HEK293T (cell line): ENCODE measurements around the gene PAFAH2.

Source experiments
- CTCF ChIA-PET: fragments of 350-600 bp; formaldehyde crosslinking; extraction: SDS; loops from one replicate; lab custom pipeline; 2021; ENCODE audit warnings: antibody characterized with exemption, inconsistent platforms; lab: Yijun Ruan, JAX
- POLR2A ChIA-PET: fragments of 350-600 bp; formaldehyde crosslinking; extraction: SDS; loops from one replicate; lab custom pipeline; 2020; ENCODE audit warnings: antibody characterized with exemption, inconsistent platforms; lab: Yijun Ruan, JAX
- DNase-seq: peaks from one replicate; pipeline ENCODE4 v3.0.0; 2012; ENCODE audit warnings: mixed read lengths; ENCODE audit errors: extremely low spot score
- ARNT ChIP-seq: fragments of 450-650 bp; IDR thresholded peaks from 2 replicates; pipeline ENCODE4 v1.6.1; 2017; ENCODE audit warnings: mild to moderate bottlenecking
- BHLHE40 ChIP-seq: fragments of 450-650 bp; IDR thresholded peaks from 2 replicates; pipeline ENCODE4 v1.6.1; 2016; ENCODE audit warnings: mild to moderate bottlenecking, moderate library complexity, borderline replicate concordance
- CTBP1 ChIP-seq: fragments of 450-650 bp; IDR thresholded peaks from 2 replicates; pipeline ENCODE4 v1.6.1; 2016; ENCODE audit warnings: borderline replicate concordance
- ELF4 ChIP-seq: fragments of 450-650 bp; IDR thresholded peaks from 2 replicates; pipeline ENCODE4 v1.6.1; 2017; ENCODE audit warnings: antibody characterized with exemption
- FOXA1 ChIP-seq: fragments of 450-650 bp; IDR thresholded peaks from 2 replicates; pipeline ENCODE4 v1.6.1; 2016; ENCODE audit warnings: mild to moderate bottlenecking
- FOXK2 ChIP-seq: fragments of 450-650 bp; IDR thresholded peaks from 2 replicates; pipeline ENCODE4 v1.6.1; 2016; ENCODE audit warnings: mild to moderate bottlenecking
- FOXM1 ChIP-seq: fragments of 450-650 bp; IDR thresholded peaks from 2 replicates; pipeline ENCODE4 v1.6.1; 2017; ENCODE audit warnings: mild to moderate bottlenecking, borderline replicate concordance
- HDGF ChIP-seq: fragments of 450-650 bp; IDR thresholded peaks from 2 replicates; pipeline ENCODE4 v1.6.1; 2017; ENCODE audit warnings: antibody characterized with exemption, borderline replicate concordance
- L3MBTL2 ChIP-seq: fragments of 450-650 bp; conservative IDR thresholded peaks from 2 replicates; pipeline ENCODE4 v1.6.1; 2016; ENCODE audit warnings: mild to moderate bottlenecking
- LEF1 ChIP-seq: fragments of 450-650 bp; IDR thresholded peaks from 2 replicates; pipeline ENCODE4 v1.6.1; 2017; ENCODE audit warnings: mild to moderate bottlenecking, borderline replicate concordance
- NFRKB ChIP-seq: fragments of 450-650 bp; IDR thresholded peaks from 2 replicates; pipeline ENCODE4 v1.6.1; 2016; ENCODE audit warnings: mild to moderate bottlenecking, moderate library complexity
- SP1 ChIP-seq: fragments of 450-650 bp; IDR thresholded peaks from 2 replicates; pipeline ENCODE4 v1.6.1; 2017
- SUZ12 ChIP-seq: fragments of 450-650 bp; IDR thresholded peaks from 2 replicates; pipeline ENCODE4 v1.6.1; 2016; ENCODE audit warnings: mild to moderate bottlenecking
- TARDBP ChIP-seq: fragments of 450-650 bp; IDR thresholded peaks from 2 replicates; pipeline ENCODE4 v1.6.1; 2016
- ZNF384 ChIP-seq: fragments of 450-650 bp; IDR thresholded peaks from 2 replicates; pipeline ENCODE4 v1.6.1; 2016
- TF ChIP-seq, protein P1 (sequence below): fragments of 450-650 bp; IDR thresholded peaks from 2 replicates; pipeline ENCODE4 v1.6.1; 2016

Gene PAFAH2

DNA sequence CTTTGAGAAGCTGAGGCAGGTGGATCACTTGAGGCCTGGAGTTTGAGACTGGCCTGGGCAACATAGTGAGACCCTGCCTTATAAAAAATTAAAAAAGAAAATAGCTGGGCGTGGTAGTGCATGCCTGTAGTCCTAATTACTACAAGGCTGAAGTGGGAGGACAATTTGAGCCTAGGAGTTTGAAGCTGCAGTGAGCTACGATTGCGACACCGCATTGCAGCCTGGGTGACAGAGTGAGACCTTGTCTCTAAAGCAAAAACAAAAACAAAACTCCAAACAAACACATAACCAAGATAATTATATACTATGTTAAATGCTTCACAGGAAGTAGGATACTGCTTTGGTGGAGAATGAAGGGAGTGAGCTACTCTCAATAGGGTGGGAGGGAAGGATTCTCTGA, 5.4 kb upstream of the PAFAH2 start:
- TF ChIP-seq FOXM1, result no peak
- no peak for TF ChIP-seq ARNT
- TF ChIP-seq BHLHE40, result no peak
- no peak for TF ChIP-seq FOXK2
- no peak for TF ChIP-seq NFRKB
- no peak for TF ChIP-seq SUZ12
- ChIA-PET POLR2A (no interaction called here), CTCF (interaction anchor here (4.7 kb wide), 1 partner anchor 107 kb away, joined by 25 read pairs; no protein-coding TSS in a partner anchor)
- DNase-seq, result no peak

- TF ChIP-seq FOXK2 (no peak), HDGF (no peak), NFRKB (no peak), FOXA1 (no peak), BHLHE40 (no peak)
- CTCF ChIA-PET, result interaction anchor here (0.6 to 4.7 kb wide), 4 partner anchors 30 to 175 kb away, joined by 3 to 25 read pairs (median 4); no protein-coding TSS in a partner anchor
- POLR2A ChIA-PET, result interaction anchor here (1.3 to 1.8 kb wide), 2 partner anchors 101 to 104 kb away, joined by 3 to 7 read pairs; no protein-coding TSS in a partner anchor
- DNase-seq, result no peak
Measured at GRCh38 chr1:25999041-25999800, 1.4 kb upstream of the PAFAH2 start.

- ChIA-PET POLR2A (interaction anchor here (0.7 to 1.8 kb wide), 18 partner anchors 7 to 186 kb away, joined by 3 to 61 read pairs (median 5); partner anchors contain the start of genes MTFR1L and PAQR7), CTCF (interaction anchor here (0.7 to 1.6 kb wide), 12 partner anchors 8 to 475 kb away, joined by 3 to 22 read pairs (median 3); no protein-coding TSS in a partner anchor)
- DNase-seq, result no peak
- TF ChIP-seq HDGF, result no peak
- no peak for TF ChIP-seq FOXA1
- no peak for TF ChIP-seq FOXK2
- no peak for TF ChIP-seq L3MBTL2
- TF ChIP-seq SUZ12, result no peak
- TF ChIP-seq BHLHE40, result no peak
- no peak for TF ChIP-seq LEF1
- TF ChIP-seq ZNF384, result no peak
- TF ChIP-seq ARNT, result no peak
- TF ChIP-seq ELF4, result no peak
- TF ChIP-seq SP1, result no peak
- no peak for TF ChIP-seq FOXM1
- TF ChIP-seq, protein P1, sequence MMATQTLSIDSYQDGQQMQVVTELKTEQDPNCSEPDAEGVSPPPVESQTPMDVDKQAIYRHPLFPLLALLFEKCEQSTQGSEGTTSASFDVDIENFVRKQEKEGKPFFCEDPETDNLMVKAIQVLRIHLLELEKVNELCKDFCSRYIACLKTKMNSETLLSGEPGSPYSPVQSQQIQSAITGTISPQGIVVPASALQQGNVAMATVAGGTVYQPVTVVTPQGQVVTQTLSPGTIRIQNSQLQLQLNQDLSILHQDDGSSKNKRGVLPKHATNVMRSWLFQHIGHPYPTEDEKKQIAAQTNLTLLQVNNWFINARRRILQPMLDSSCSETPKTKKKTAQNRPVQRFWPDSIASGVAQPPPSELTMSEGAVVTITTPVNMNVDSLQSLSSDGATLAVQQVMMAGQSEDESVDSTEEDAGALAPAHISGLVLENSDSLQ, result no peak
- no peak for TF ChIP-seq NFRKB
- TF ChIP-seq TARDBP, result no peak
- TF ChIP-seq CTBP1, result no peak
Measured at GRCh38 chr1:25996966-25997827, 666 bp downstream of the PAFAH2 start.

- ChIA-PET CTCF (interaction anchor here (2.3 kb wide), 1 partner anchor 99 kb away, joined by 9 read pairs; no protein-coding TSS in a partner anchor), POLR2A (interaction anchor here (2.5 kb wide), 1 partner anchor 98 kb away, joined by 10 read pairs; no protein-coding TSS in a partner anchor)
- no peak for DNase-seq
- TF ChIP-seq LEF1 (no peak), FOXK2 (no peak), HDGF (no peak), FOXM1 (no peak), ZNF384 (no peak), TARDBP (no peak), CTBP1 (no peak), L3MBTL2 (no peak), ARNT (no peak), SP1 (no peak), ELF4 (no peak)
- TF ChIP-seq, protein P1, result no peak
Measured at GRCh38 chr1:25994402-25995150, 3.3 kb downstream of the PAFAH2 start.

DNA sequence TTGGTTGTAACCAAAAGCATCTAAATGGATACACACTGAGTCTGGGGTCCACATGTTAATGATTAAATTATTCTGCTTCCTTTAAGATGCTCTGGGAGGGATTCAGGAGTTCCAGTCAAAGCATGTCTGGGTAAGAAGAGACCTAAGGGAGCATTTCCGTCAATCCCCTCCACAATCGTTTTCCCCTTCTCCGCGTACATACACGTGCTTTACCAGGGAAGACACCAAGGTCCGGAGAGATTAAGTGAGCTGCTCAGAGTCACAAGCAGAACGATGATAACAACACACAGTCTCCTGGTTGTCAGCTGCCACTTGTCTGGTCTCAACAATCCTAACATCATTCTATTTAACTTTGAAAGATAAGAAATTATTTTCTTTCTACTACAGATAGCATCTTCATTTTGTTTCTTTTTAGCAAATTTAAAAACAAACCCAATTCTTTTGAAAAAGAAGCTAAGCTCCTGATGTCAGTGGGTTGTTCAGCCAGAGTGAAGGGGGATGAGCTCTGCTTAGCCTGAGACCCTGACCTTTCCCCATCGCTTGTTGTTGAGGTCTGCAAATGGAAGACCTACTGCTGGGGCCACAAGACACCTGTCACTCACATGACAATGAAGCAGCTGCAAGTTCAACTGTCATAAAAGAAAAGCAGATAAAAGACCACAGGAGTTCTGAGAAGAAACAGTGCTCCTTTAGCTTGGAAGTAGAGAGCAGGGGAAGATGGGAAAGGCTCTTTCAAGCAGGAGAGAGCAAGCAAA, 4.5 kb downstream of the PAFAH2 start:
- ChIA-PET CTCF (interaction anchor here (2.3 kb wide), 1 partner anchor 98 kb away, joined by 9 read pairs; no protein-coding TSS in a partner anchor), POLR2A (interaction anchor here (2.5 kb wide), 1 partner anchor 97 kb away, joined by 10 read pairs; no protein-coding TSS in a partner anchor)
- TF ChIP-seq ARNT (no peak), CTBP1 (no peak), ELF4 (no peak), ZNF384 (no peak), SUZ12 (no peak), FOXK2 (no peak), BHLHE40 (no peak), L3MBTL2 (no peak)
- TF ChIP-seq, protein P1, result 0 out of 2 replicates have a peak, but pooled peaks have one; percentile 11
- no peak for DNase-seq
